ENCODE results near the gene ZNF438.
"Not testable (repeated sequence)": the region's sequence is repeated elsewhere in the genome, so short reads cannot be mapped to it uniquely, and the experiment has no call there.

Gene ZNF438

GRCh38 chr10:31042670-31043069 lies 11.0 kb upstream of the ZNF438 start:
- DNase-seq = no peak

GRCh38 chr10:31041011-31041410 lies 9.3 kb upstream of the ZNF438 start:
- DNase-seq = no peak

GRCh38 chr10:31039006-31039405 lies 7.3 kb upstream of the ZNF438 start:
- not testable (repeated sequence) for DNase-seq

GRCh38 chr10:31037749-31038148 lies 6.1 kb upstream of the ZNF438 start:
- DNase-seq = no peak

- no peak for DNase-seq
Observed at GRCh38 chr10:31036209-31036608, 4.5 kb upstream of the ZNF438 start.

- DNase-seq = no peak
Observed at GRCh38 chr10:31035266-31035798, 3.7 kb upstream of the ZNF438 start.

- no peak for DNase-seq
Observed at GRCh38 chr10:31034098-31034909, 2.6 kb upstream of the ZNF438 start.

- no peak for DNase-seq
Observed at GRCh38 chr10:31033147-31033546, 1.5 kb upstream of the ZNF438 start.

GRCh38 chr10:31032258-31033132 lies 830 bp upstream of the ZNF438 start:
- DNase-seq = peak; percentile 81 to 97 (median 92)

- DNase-seq = no peak
Observed at GRCh38 chr10:31031205-31031557, 484 bp downstream of the ZNF438 start.

- DNase-seq = no peak
Observed at GRCh38 chr10:31030800-31031199, 865 bp downstream of the ZNF438 start.

- no peak for DNase-seq
Observed at GRCh38 chr10:31030260-31030659, 1.4 kb downstream of the ZNF438 start.

- DNase-seq = no peak
Observed at GRCh38 chr10:31028081-31028480, 3.6 kb downstream of the ZNF438 start.

- not testable (repeated sequence) for DNase-seq
Observed at GRCh38 chr10:31026279-31026678, 5.4 kb downstream of the ZNF438 start.

GRCh38 chr10:31025142-31025541 lies 6.5 kb downstream of the ZNF438 start:
- no peak for DNase-seq

- DNase-seq = no peak
Observed at GRCh38 chr10:31023558-31023957, 8.1 kb downstream of the ZNF438 start.

- no peak for DNase-seq
Observed at GRCh38 chr10:31020209-31020608, 11.5 kb downstream of the ZNF438 start.

GRCh38 chr10:31018962-31019361 lies 12.7 kb downstream of the ZNF438 start:
- no peak for DNase-seq

- DNase-seq = no peak
Observed at GRCh38 chr10:31018356-31018750, 13.3 kb downstream of the ZNF438 start.

- no peak for DNase-seq
Observed at GRCh38 chr10:31017534-31018355, 13.9 kb downstream of the ZNF438 start.

GRCh38 chr10:31014161-31014875 lies 17.3 kb downstream of the ZNF438 start:
- no peak for DNase-seq

- DNase-seq = no peak
Observed at GRCh38 chr10:31013331-31013730, 18.3 kb downstream of the ZNF438 start.
